A549 (cell line): ENCODE results near the gene ACOXL. TPM values are rescaled to one million over a fixed set of nuclear protein-coding genes. Genes with fewer than 3 reads are reported as not detected.
"Not testable (repeated sequence)": the region's sequence is repeated elsewhere in the genome, so short reads cannot be mapped to it uniquely, and the experiment has no call there.

Experiments
- ATAC-seq, 2 experiments: fragments of 200-7000 bp in 1 of 2; fragments of >200 bp in 1 of 2; cut with Nextera tagmentation in 1 of 2; cut with Tn5 transposase in 1 of 2; 3 replicates each; pipeline versions ENCODE4 v1.8.0 to v1.9.1; 2018 to 2020; ENCODE audit warnings: mild to moderate bottlenecking in 1 of 2, moderate library complexity in 1 of 2
- CTCF ChIA-PET: fragments of 300-600 bp; sonication (Branson Sonifier 250); formaldehyde crosslinking; extraction: SDS; loops from one replicate; lab custom pipeline; 2021; ENCODE audit warnings: antibody characterized with exemption, inconsistent platforms; lab: Yijun Ruan, JAX
- POLR2A ChIA-PET: fragments of 350-600 bp; formaldehyde crosslinking; extraction: SDS; loops from one replicate; lab custom pipeline; 2021; ENCODE audit warnings: antibody characterized with exemption, inconsistent platforms; lab: Yijun Ruan, JAX
- DNase-seq, 2 experiments: peaks; one replicate each; pipeline versions ENCODE4 v3.0.0 to v3.0.0-alpha.2; 2011 to 2016; ENCODE audit warnings: low read depth in 1 of 2, low spot score in 1 of 2
- FAIRE-seq: peaks from 2 replicates; lab custom pipeline; 2011; peaks lifted over from hg19 to GRCh38; lab: Jason Lieb, UNC
- H3K27ac ChIP-seq, 2 experiments: fragments of >200 bp; sonication (Bioruptor Twin); formaldehyde crosslinking; 3 replicates each; pipeline ENCODE4 v1.5.1; 2016 to 2017
- H3K4me1 ChIP-seq: fragments of >200 bp; sonication (Bioruptor Twin); formaldehyde crosslinking; 3 replicates; pipeline ENCODE4 v1.6.1; 2016
- H3K4me2 ChIP-seq: fragments of >200 bp; sonication (Bioruptor Twin); formaldehyde crosslinking; 3 replicates; pipeline ENCODE4 v1.6.1; 2016
- H3K4me3 ChIP-seq: fragments of >200 bp; sonication (Bioruptor Twin); formaldehyde crosslinking; 3 replicates; pipeline ENCODE4 v1.5.1; 2016
- H3K9me3 ChIP-seq: fragments of >200 bp; sonication (Bioruptor Twin); formaldehyde crosslinking; 3 replicates; pipeline ENCODE4 v1.6.1; 2016
- MAFK ChIP-seq: fragments of 450-650 bp; IDR thresholded peaks from 2 replicates; pipeline ENCODE4 v1.6.1; 2014; ENCODE audit not compliant: partially characterized antibody
- NFE2L2 ChIP-seq: fragments of 150-350 bp; conservative IDR thresholded peaks from 2 replicates; pipeline ENCODE4 v1.6.1; 2014; ENCODE audit warnings: low read length
- PBX3 ChIP-seq: IDR thresholded peaks from 2 replicates; pipeline ENCODE4 v1.6.1; 2012
- PHF8 ChIP-seq: fragments of 200-600 bp; sonication (generic); IDR thresholded peaks from 2 replicates; pipeline ENCODE4 v1.6.1; 2016; ENCODE audit warnings: low read depth, mild to moderate bottlenecking, antibody characterized with exemption, moderate library complexity, borderline replicate concordance
- RAD21 ChIP-seq, 2 experiments: fragments of >200 bp in 1 of 2; sonication (Bioruptor Twin) in 1 of 2; formaldehyde crosslinking in 1 of 2; IDR thresholded peaks in 1 of 2; conservative IDR thresholded peaks in 1 of 2; 2 replicates in 1 of 2; 3 replicates in 1 of 2; pipeline ENCODE4 v1.6.1; 2012 to 2018; ENCODE audit warnings: inconsistent platforms in 1 of 2
- RNF2 ChIP-seq: fragments of 200-600 bp; sonication (generic); IDR thresholded peaks from 2 replicates; pipeline ENCODE4 v1.6.1; 2016; ENCODE audit warnings: low read depth, mild to moderate bottlenecking, antibody characterized with exemption, moderate library complexity, borderline replicate concordance
- WGBS: methylation state at CpG from one replicate; pipeline ENCODE4 v1.1.6; 2017; ENCODE audit errors: missing lambda C conversion rate; 5-methylcytosine and 5-hydroxymethylcytosine counted together
- polyA plus RNA-seq, 4 experiments: library from polyadenylated mRNA; depleted of rRNA in 3 of 4; stranded (reverse); fragments of >200 nt; fragmentation: RNase III in 1 of 4; extraction: RNeasy Plus Mini Kit Qiagen cat#74134 plus additional on column Dnase treatment in 1 of 4; gene quantifications; 2 replicates in 3 of 4; 3 replicates in 1 of 4; pipeline ENCODE4 v1.2.3, GENCODE V29; 2011 to 2017
- TF ChIP-seq, protein P1 (sequence below): fragments of >200 bp; sonication (Bioruptor Twin); formaldehyde crosslinking; IDR thresholded peaks from 3 replicates; pipeline ENCODE4 v1.6.1; 2016
- TF ChIP-seq, protein P2 (sequence below): fragments of 200-600 bp; sonication (generic); IDR thresholded peaks from 2 replicates; pipeline ENCODE4 v1.6.1; 2016; ENCODE audit warnings: antibody characterized with exemption, mild to moderate bottlenecking, moderate library complexity

ACOXL gene
- polyA plus RNA-seq, 2 of the 4 experiments (the other 2 are of a cell fraction), result not detected

- TF ChIP-seq PHF8, result no peak
- FAIRE-seq (no peak), ATAC-seq (peak in 1 of 2 experiments; percentile 30; a peak in 3 of 6 replicates), DNase-seq (no peak)
- Histone ChIP-seq H3K4me2 (no peak overlapping the region), H3K27ac (no peak overlapping the region), H3K4me3 (no peak overlapping the region), H3K9me3 (peaks cover 11% of the 10 kb centered on the region; the same call in 2 of the 3 replicates), H3K4me1 (no peaks in the 10 kb centered on the region)
- ChIA-PET POLR2A (no interaction called here), CTCF (no interaction called here)
- 62% methylated on average over 3 of the region's 3 CpGs for WGBS
These were observed 121.6 kb downstream of the ACOXL start for GRCh38 chr2:110853948-110854347.

DNA sequence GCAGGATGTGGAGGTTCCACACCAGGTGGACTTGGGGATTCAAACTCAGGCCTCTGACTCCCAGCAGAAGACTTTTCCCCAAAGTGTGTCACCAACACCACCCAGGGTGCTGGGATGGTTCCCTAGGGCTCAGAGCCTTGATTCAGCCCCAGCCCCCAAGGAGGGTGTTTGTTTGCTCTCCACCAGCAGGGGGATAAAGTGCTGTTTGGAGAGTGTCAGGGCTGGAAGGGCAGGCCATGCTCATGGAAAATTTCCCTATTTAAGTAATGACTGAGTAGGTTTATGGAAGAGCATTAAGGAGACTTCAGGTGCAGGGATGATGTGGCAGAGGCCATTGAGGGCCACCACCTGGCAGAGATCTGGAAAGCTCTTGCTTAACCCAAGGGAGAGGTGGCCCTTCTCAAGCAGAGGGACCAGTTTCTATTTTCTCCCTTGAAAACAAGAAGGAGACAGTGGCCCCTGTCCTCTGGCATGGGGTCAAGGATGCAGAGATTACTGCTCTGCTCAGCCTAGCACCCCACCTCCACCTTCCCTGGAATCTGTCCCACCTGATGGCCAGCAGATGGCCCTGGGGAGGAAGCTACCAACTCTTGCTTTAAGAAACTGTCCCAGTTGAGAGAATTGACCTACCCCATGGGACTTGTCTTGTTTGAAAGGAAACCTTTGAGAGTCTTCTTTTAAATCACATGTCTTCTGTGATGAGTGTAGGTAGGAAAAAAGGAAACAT is 122.1 kb downstream of the ACOXL start:
- TF ChIP-seq PBX3, result no peak
- TF ChIP-seq, protein P1, sequence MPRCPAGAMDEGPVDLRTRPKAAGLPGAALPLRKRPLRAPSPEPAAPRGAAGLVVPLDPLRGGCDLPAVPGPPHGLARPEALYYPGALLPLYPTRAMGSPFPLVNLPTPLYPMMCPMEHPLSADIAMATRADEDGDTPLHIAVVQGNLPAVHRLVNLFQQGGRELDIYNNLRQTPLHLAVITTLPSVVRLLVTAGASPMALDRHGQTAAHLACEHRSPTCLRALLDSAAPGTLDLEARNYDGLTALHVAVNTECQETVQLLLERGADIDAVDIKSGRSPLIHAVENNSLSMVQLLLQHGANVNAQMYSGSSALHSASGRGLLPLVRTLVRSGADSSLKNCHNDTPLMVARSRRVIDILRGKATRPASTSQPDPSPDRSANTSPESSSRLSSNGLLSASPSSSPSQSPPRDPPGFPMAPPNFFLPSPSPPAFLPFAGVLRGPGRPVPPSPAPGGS, result no peak
- TF ChIP-seq, protein P2, sequence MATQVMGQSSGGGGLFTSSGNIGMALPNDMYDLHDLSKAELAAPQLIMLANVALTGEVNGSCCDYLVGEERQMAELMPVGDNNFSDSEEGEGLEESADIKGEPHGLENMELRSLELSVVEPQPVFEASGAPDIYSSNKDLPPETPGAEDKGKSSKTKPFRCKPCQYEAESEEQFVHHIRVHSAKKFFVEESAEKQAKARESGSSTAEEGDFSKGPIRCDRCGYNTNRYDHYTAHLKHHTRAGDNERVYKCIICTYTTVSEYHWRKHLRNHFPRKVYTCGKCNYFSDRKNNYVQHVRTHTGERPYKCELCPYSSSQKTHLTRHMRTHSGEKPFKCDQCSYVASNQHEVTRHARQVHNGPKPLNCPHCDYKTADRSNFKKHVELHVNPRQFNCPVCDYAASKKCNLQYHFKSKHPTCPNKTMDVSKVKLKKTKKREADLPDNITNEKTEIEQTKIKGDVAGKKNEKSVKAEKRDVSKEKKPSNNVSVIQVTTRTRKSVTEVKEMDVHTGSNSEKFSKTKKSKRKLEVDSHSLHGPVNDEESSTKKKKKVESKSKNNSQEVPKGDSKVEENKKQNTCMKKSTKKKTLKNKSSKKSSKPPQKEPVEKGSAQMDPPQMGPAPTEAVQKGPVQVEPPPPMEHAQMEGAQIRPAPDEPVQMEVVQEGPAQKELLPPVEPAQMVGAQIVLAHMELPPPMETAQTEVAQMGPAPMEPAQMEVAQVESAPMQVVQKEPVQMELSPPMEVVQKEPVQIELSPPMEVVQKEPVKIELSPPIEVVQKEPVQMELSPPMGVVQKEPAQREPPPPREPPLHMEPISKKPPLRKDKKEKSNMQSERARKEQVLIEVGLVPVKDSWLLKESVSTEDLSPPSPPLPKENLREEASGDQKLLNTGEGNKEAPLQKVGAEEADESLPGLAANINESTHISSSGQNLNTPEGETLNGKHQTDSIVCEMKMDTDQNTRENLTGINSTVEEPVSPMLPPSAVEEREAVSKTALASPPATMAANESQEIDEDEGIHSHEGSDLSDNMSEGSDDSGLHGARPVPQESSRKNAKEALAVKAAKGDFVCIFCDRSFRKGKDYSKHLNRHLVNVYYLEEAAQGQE, result no peak
- CTCF ChIA-PET, result no interaction called here
- peak; percentile 58 to 88; a peak in 5 of 6 replicates for ATAC-seq
- Histone ChIP-seq H3K9me3 (peaks cover 11% of the 10 kb centered on the region; the same call in 2 of the 3 replicates), H3K4me3 (no peak overlapping the region), H3K4me2 (no peak overlapping the region), H3K27ac (no peak overlapping the region), H3K4me1 (no peaks in the 10 kb centered on the region)
- FAIRE-seq, result no peak
- DNase-seq, result peak; percentile 15 to 16
- POLR2A ChIA-PET, result no interaction called here

DNA sequence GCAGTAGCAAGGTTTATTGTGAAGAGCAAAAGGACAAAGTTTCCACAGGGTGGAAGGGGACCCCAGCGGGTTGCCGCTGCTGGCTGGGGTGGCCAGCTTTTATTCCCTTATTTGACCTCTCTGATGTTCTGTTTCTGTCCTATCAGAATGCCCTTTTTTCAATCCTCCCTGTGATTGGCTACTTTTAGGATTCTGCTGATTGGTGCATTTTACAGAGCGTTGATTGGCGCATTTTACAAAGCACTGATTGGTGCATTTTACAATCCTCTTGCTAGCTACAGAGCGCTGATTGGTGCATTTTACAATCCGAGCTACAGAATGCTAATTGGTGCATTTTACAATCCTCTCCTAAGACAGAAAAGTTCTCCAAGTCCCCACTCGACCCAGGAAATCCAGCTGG is 123.5 kb downstream of the ACOXL start:
- H3K4me2 ChIP-seq, H3K27ac ChIP-seq, DNase-seq, FAIRE-seq, H3K4me1 ChIP-seq, ATAC-seq, H3K4me3 ChIP-seq, POLR2A ChIA-PET: not testable (repeated sequence)
- TF ChIP-seq MAFK, result peak; percentile 73
- peaks cover 11% of the 10 kb centered on the region; the same call in 2 of the 3 replicates for H3K9me3 ChIP-seq
- WGBS, result 46% methylated on average over 7 of the region's 7 CpGs
- CTCF ChIA-PET, result interaction anchor here (1.0 to 1.1 kb wide), 2 partner anchors 43 to 45 kb away, joined by 3 read pairs; no protein-coding TSS in a partner anchor

DNA sequence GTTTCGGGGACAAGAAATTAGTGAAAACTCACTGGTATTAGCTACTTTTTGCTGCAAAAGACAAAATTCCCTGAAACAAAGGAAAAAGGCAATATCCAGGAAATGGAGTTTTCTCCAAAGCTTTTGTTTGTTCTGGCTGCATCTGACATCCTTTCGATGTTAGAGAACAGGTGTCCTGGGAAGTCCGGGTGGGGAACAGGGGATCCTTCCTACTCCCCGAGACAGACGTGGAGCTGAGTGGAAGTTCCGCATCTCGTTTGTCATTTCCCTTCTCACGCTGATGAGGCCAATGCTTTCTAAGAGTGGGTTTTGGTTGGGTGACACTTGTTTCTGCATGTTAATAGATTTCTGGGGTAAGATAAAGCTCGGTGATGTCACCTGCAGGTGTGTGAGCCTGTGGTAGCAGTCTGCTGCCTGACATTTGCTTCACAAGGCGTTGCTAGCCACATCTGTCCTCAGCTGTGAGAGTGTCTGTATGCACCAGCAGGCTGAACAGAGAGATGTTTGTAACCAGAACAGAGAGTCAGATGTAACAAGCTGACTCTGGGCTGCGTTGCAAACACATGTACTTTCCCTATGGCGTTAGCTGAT is 125.9 kb downstream of the ACOXL start:
- 41% methylated on average over 12 of the region's 12 CpGs for WGBS
- Histone ChIP-seq H3K4me1 (no peaks in the 10 kb centered on the region), H3K27ac (no peak overlapping the region), H3K9me3 (peaks cover 11% of the 10 kb centered on the region; the same call in 2 of the 3 replicates), H3K4me3 (no peak overlapping the region), H3K4me2 (no peak overlapping the region)
- TF ChIP-seq, protein P2, result no peak
- no peak for TF ChIP-seq RAD21 (conservative IDR thresholded peaks at IDR 0.05 in 1 of 2, IDR thresholded peaks at IDR 0.05 in 1 of 2)
- TF ChIP-seq, protein P1, result no peak
- TF ChIP-seq RNF2, result 0 out of 2 replicates have a peak, but pooled peaks have one; percentile 21
- TF ChIP-seq NFE2L2, result no peak
- ChIA-PET CTCF (interaction anchor here (0.6 to 1.6 kb wide), 3 partner anchors 16 to 103 kb away, joined by 3 read pairs; no protein-coding TSS in a partner anchor), POLR2A (no interaction called here)
- ATAC-seq (no peak), FAIRE-seq (no peak), DNase-seq (no peak)
